ENCODE measurements around the gene ZBTB12.
"Not testable (repeated sequence)": the region's sequence is repeated elsewhere in the genome, so short reads cannot be mapped to it uniquely, and the experiment has no call there.

ZBTB12 gene

GRCh38 chr6:31918069-31918720 is 16.3 kb upstream of the ZBTB12 start:
- H3K27me3 ChIP-seq (ENCODE audit: insufficient read depth, low read depth): no peaks in the 10 kb centered on the region; the same call in 1 of the 2 replicates
- no peak overlapping the region for H3K4me2 ChIP-seq
- H3K36me3 ChIP-seq (ENCODE audit: insufficient read depth): no peaks in the 10 kb centered on the region
- no peak overlapping the region for H3K27ac ChIP-seq
- H4K20me1 ChIP-seq (ENCODE audit: insufficient read depth): no peaks in the 10 kb centered on the region
- TF ChIP-seq, protein P1, sequence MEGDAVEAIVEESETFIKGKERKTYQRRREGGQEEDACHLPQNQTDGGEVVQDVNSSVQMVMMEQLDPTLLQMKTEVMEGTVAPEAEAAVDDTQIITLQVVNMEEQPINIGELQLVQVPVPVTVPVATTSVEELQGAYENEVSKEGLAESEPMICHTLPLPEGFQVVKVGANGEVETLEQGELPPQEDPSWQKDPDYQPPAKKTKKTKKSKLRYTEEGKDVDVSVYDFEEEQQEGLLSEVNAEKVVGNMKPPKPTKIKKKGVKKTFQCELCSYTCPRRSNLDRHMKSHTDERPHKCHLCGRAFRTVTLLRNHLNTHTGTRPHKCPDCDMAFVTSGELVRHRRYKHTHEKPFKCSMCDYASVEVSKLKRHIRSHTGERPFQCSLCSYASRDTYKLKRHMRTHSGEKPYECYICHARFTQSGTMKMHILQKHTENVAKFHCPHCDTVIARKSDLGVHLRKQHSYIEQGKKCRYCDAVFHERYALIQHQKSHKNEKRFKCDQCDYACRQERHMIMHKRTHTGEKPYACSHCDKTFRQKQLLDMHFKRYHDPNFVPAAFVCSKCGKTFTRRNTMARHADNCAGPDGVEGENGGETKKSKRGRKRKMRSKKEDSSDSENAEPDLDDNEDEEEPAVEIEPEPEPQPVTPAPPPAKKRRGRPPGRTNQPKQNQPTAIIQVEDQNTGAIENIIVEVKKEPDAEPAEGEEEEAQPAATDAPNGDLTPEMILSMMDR (conservative IDR thresholded peaks at IDR 0.05; ENCODE audit: low read depth, low read length): no peak
- H3K4me3 ChIP-seq (IDR thresholded peaks at IDR 0.05; ENCODE audit: insufficient read depth, low read depth, low read length): no peak overlapping the region
- H3K4me1 ChIP-seq (ENCODE audit: low read depth, poor library complexity, severe bottlenecking): no peaks in the 10 kb centered on the region
- no peak overlapping the region for H2AFZ ChIP-seq (ENCODE audit: low read depth)
- no peak overlapping the region for H3K9ac ChIP-seq
- no peaks in the 10 kb centered on the region for H3K79me2 ChIP-seq (ENCODE audit: insufficient read depth, low read depth)

GRCh38 chr6:31915756-31916155 is 13.9 kb upstream of the ZBTB12 start:
- Histone ChIP-seq H3K36me3 (ENCODE audit: insufficient read depth) (no peaks in the 10 kb centered on the region), H3K4me1 (ENCODE audit: low read depth, poor library complexity, severe bottlenecking) (no peaks in the 10 kb centered on the region), H3K4me3 (IDR thresholded peaks at IDR 0.05; ENCODE audit: insufficient read depth, low read depth, low read length) (no peak overlapping the region), H3K79me2 (ENCODE audit: insufficient read depth, low read depth) (no peaks in the 10 kb centered on the region), H3K4me2 (no peak overlapping the region), H3K27ac (no peak overlapping the region), H2AFZ (ENCODE audit: low read depth) (no peak overlapping the region), H3K9ac (no peak overlapping the region), H3K27me3 (ENCODE audit: insufficient read depth, low read depth) (no peaks in the 10 kb centered on the region), H4K20me1 (ENCODE audit: insufficient read depth) (no peaks in the 10 kb centered on the region)
- TF ChIP-seq, protein P1 (conservative IDR thresholded peaks at IDR 0.05; ENCODE audit: low read depth, low read length): no peak

GRCh38 chr6:31915351-31915750 is 13.5 kb upstream of the ZBTB12 start:
- no peak overlapping the region for H3K9ac ChIP-seq
- no peaks in the 10 kb centered on the region for H4K20me1 ChIP-seq (ENCODE audit: insufficient read depth)
- H3K4me3 ChIP-seq (IDR thresholded peaks at IDR 0.05; ENCODE audit: insufficient read depth, low read depth, low read length): no peak overlapping the region
- no peak overlapping the region for H3K27ac ChIP-seq
- H3K4me1 ChIP-seq (ENCODE audit: low read depth, poor library complexity, severe bottlenecking): no peaks in the 10 kb centered on the region
- no peaks in the 10 kb centered on the region for H3K36me3 ChIP-seq (ENCODE audit: insufficient read depth)
- TF ChIP-seq, protein P1 (conservative IDR thresholded peaks at IDR 0.05; ENCODE audit: low read depth, low read length): no peak
- H3K27me3 ChIP-seq (ENCODE audit: insufficient read depth, low read depth): no peaks in the 10 kb centered on the region
- H3K79me2 ChIP-seq (ENCODE audit: insufficient read depth, low read depth): no peaks in the 10 kb centered on the region
- no peak overlapping the region for H2AFZ ChIP-seq (ENCODE audit: low read depth)
- no peak overlapping the region for H3K4me2 ChIP-seq

DNA sequence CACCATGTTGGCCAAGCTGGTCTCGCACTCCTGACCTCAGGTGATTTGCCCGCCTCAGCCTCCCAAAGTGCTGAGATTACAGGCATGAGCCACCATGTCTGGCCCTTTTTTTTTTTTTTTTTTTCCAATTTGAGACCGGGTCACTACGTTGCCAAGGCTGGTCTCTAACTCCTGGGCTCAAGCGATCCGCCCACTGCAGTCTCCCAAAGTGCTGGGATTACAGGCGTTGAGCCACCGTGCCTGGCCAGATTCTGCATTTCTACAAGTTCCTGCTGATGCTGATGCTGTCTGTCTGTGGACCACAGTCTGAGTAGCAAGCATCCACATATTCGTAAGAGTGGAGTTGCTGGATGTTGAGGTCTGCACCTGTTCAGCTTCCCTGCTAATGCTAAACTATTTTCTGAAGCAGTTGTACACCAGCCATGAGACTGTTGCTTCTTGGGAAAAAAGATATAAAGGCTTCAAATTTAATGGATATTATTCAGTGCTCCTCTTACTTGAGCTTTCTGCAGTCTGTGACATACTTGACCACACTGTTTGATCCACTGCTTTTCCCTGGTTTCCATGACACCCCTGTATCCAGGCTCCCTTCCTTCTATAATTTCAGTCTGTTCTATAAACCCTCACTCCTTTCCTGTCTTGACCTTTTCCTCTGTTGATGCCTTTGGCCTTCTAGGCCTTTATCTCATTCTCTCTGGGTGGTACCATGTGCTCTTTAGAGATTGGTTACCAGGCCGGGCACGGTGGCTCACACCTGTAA is 10.1 kb upstream of the ZBTB12 start:
- peaks cover 6% of the 10 kb centered on the region for H3K4me1 ChIP-seq (ENCODE audit: low read depth, poor library complexity, severe bottlenecking)
- no peak overlapping the region for H2AFZ ChIP-seq (ENCODE audit: low read depth)
- TF ChIP-seq, protein P1 (conservative IDR thresholded peaks at IDR 0.05; ENCODE audit: low read depth, low read length): no peak
- no peak overlapping the region for H3K4me3 ChIP-seq (IDR thresholded peaks at IDR 0.05; ENCODE audit: insufficient read depth, low read depth, low read length)
- no peaks in the 10 kb centered on the region for H4K20me1 ChIP-seq (ENCODE audit: insufficient read depth)
- H3K27me3 ChIP-seq (ENCODE audit: insufficient read depth, low read depth): no peaks in the 10 kb centered on the region
- no peaks in the 10 kb centered on the region for H3K36me3 ChIP-seq (ENCODE audit: insufficient read depth)
- no peak overlapping the region for H3K27ac ChIP-seq
- no peak overlapping the region for H3K4me2 ChIP-seq
- no peaks in the 10 kb centered on the region for H3K79me2 ChIP-seq (ENCODE audit: insufficient read depth, low read depth)
- H3K9ac ChIP-seq: no peak overlapping the region

GRCh38 chr6:31909298-31909697 is 7.4 kb upstream of the ZBTB12 start:
- H4K20me1 ChIP-seq (ENCODE audit: insufficient read depth); H3K4me2 ChIP-seq; H3K36me3 ChIP-seq (ENCODE audit: insufficient read depth); H3K9ac ChIP-seq; H3K27me3 ChIP-seq (ENCODE audit: insufficient read depth, low read depth); H3K4me3 ChIP-seq (IDR thresholded peaks at IDR 0.05; ENCODE audit: insufficient read depth, low read depth, low read length); H2AFZ ChIP-seq (ENCODE audit: low read depth); H3K79me2 ChIP-seq (ENCODE audit: insufficient read depth, low read depth); H3K27ac ChIP-seq: not testable (repeated sequence)
- peaks cover 11% of the 10 kb centered on the region for H3K4me1 ChIP-seq (ENCODE audit: low read depth, poor library complexity, severe bottlenecking)

All from KMS-11 (cell line).